CD4-positive, alpha-beta T cell treated with Interleukin-2 at 100 ng/mL for 4 hours (primary cell): ENCODE measurements around the gene GALR2.
"Not testable (repeated sequence)": the region's sequence is repeated elsewhere in the genome, so short reads cannot be mapped to it uniquely, and the experiment has no call there.

ENCODE experiments used
- DNase-seq: peaks from one replicate; pipeline ENCODE4 v3.0.0-alpha.2; 2020; ENCODE audit warnings: low spot score

GALR2 gene, protein sequence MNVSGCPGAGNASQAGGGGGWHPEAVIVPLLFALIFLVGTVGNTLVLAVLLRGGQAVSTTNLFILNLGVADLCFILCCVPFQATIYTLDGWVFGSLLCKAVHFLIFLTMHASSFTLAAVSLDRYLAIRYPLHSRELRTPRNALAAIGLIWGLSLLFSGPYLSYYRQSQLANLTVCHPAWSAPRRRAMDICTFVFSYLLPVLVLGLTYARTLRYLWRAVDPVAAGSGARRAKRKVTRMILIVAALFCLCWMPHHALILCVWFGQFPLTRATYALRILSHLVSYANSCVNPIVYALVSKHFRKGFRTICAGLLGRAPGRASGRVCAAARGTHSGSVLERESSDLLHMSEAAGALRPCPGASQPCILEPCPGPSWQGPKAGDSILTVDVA

DNA sequence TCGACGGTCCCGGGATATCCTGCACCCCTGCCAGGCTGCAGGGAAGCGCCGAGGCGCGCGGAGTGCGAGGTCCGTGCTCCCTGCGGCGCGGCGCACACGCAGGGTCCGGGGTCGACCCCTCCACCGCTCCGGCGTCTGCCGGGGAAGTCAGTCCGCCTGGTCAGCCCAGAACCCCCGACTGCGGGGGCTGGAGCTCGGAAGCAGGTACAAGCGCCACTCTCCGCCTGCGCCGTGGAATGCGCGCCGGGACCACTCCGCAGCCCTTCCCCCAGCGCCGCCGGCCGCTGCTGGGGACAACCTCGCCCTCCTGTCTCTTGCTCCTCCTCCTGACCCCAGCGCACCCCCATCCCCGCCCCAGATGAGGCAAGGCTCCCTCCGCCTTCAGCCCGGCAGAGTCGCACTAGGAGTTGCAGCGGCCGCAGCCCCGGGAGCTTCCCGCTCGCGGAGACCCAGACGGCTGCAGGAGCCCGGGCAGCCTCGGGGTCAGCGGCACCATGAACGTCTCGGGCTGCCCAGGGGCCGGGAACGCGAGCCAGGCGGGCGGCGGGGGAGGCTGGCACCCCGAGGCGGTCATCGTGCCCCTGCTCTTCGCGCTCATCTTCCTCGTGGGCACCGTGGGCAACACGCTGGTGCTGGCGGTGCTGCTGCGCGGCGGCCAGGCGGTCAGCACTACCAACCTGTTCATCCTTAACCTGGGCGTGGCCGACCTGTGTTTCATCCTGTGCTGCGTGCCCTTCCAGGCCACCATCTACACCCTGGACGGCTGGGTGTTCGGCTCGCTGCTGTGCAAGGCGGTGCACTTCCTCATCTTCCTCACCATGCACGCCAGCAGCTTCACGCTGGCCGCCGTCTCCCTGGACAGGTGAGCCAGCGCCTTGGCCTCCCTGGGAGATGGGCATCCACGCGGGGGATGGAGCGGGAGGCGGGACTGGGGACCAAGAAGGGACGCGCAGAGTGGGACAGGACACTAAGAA, at the start of gene GALR2:
Gene GALR2 (plus strand): TSS at position 392 of the 974 bp plus-strand sequence. CDS start 103 bp downstream, at position 495.
- DNase-seq: no peak

DNA sequence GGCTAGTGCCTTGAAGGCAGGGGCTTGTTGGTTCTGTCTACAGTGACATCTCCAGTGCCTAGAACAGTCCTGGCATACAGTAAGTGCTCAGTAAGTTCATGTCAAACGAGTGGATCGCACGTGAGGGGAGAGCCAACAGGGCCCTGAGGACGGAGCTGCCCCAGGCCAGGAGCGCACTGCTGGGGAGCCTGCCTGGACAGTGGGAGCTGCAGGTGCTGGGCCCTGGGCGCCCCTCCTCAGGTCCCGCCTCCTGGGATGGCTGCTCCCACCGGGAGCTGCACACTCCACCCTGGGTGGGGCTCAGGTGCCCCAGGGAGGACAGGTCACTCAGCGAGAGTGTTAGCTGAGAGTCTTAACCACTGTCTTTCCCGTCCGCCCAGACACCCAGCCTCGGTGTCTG, 49.3 kb upstream of the GALR2 start:
- DNase-seq: no peak

DNA sequence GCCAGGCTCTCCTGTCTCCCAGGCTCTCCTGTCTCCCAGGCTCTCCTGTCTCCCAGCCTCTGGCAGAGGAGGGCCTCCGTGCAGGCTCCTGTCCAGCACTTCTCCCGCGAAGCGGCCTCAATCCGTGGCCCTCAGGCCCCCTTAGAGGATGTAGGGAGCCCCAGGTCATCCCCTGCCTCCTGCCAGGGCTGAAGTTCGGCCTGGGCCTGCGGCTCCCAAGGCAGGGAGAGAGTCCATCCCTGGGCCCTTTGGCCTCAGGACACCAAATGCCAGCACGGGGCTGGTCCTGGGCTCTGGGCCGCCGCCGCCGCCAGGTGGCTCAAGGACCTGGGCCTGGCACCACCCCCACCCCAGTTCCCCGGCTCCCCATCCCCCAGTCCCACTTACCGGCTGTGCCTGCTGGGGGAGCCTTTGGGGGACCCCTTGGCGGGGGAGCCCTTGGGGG, 47.8 kb upstream of the GALR2 start:
- no peak for DNase-seq

- no peak for DNase-seq
These were observed 47.3 kb upstream of the GALR2 start, which contains the start of gene EVPL for GRCh38 chr17:76027159-76027839. TSS of gene EVPL (minus strand) at chr17:76027306. CDS start at chr17:76027198, 108 bp downstream.

DNA sequence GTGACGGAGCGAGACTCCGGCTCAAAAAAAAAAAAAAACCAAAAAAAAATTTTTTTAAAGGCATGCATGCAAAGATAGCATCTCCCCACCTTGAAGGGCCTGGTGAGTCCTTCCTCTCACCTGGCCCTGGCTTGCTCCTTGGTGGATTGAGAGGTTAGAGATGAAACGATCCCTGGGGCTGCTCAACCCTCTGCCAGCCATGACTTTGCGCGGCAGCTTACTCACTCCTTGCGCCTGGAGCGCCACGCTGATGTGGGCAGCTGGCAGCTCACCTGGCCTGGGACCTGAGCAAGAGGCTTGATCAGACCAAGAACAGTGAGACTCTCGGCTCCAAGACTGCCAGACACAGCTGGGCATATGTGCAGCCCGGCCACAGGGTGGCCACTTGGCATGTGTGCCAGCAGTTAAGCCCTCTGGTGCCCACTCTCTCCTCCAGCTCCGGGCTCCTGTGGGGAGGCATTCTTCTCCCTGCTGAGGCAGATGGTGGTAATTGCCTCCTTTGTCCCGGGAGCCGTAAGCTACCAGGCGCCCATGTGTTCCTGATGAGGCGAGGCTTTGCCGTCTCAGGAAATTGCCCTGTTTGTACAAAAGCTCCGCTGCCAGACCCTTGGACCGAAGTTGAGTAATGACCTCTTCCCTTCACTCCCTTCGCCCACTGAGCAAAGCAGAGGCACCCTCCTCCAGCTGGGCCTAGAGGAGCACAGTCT, 42.4 kb upstream of the GALR2 start:
- no peak for DNase-seq

DNA sequence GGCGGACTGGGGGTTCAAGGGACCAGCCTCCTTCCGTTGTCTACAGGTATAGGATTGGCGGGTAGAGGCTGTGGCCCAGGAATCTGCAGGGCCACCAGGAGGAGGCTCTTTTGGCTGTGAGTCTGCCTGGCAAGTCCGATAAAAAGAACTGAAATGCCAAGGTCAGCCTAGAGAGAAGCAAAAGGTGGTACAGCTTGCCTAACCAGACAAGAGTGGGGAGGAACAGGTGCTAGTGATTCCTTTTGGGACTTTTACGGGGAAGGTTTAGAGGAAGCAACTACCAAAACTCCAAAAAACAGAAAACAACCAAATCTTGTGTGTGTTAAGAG, 41.8 kb upstream of the GALR2 start:
- no peak for DNase-seq

- no peak for DNase-seq
These were observed 41.4 kb upstream of the GALR2 start for GRCh38 chr17:76033139-76033538.

DNA sequence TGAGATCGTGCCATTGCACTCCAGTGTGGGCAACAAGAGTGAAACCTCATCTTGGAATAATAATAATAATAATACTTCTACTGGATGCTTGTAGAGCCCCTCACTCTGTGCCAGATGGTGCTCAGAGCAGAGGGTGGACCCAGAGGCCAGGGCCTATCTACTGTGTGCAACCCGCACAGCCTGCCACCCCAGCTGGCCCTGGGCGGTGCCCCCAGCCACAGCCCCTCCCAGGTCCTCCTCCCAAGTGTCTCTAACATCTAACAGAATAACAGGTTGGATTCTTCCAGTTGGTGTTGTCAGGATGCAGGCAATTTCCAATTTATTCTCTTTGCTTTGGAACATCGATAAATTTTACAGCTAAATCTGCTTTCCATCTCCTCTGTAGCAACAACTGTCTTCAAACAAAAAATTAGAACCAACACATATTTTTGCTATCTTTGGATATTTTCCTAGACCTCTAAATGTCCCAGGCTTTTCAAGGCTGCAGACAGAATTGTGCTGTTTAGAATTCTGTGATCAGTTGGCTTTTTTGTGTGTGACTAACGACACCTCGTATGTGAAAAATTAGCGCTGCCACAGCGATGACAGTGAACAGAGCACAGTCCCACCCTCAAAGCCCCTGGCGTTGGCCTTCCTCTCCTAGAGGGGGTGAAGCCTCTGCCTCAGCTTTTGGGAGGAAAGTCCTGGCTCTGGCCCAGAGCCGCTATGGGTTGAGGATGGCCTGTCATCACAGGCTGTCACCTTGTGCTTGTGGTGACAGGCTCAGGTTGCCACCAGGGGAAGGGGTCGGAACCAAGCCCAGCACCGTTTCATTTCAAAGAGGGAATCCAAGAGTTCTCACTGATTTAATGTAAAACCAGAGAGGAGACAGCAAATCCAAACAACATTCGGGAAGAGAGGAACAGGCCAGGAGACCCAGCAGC, 39.9 kb upstream of the GALR2 start:
- DNase-seq: no peak

DNA sequence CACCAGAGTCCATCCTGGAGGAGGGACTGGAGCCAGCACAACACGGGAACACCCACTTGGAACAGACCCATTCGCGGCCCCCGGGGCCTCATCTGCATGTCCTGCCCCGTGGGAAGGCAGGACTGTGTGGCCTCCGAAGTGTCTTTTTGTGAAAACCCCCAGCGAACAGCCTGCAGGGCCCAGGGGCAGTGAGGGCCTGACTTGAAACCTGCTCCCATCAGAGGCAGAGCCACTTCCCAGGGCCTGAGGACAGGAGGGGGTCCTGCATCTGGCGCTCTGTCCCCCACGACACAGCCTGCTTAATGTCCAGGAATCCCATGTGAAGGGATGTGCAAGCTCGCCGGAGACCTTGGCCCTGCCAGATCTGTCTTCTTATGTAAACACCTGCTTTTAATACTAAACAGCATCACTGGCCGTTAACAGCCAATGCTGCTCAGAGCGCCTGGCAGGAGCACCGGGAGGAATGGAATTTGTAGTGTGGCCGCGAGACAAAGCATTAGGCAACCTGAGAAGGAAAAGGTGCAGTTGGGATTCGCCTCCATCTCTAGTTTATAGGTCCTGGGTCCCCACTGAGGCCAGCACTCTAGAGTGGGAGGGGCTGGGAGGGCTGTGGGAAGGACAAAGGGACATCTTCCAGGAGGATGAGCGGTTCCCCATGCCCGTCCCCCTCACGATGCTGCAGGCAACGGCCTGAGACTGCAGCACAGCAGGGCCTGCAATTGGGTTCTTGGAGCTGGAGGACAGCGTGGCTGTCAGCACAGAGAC, 37.9 kb upstream of the GALR2 start:
- no peak for DNase-seq

GRCh38 chr17:76038050-76038449, 36.5 kb upstream of the GALR2 start:
- DNase-seq: no peak

DNA sequence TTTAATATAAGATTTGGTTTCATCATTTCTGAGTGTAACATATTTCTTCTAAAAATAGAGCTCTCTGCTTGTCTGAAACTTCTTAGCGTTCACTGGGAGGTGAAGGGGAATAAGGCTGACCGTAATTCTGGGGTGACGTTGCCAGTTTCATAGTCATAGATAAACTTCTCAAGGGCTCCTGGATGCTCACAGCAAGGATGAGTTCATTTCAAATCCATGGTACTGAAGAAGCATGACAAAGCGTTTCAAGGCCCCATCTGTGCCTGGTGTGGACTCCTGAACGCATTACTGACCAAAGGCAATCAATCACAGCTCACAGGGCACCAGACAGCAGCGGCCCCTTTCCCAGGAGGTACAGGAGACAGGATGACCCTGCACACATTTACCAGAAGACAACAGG, 35.5 kb upstream of the GALR2 start:
- no peak for DNase-seq

DNA sequence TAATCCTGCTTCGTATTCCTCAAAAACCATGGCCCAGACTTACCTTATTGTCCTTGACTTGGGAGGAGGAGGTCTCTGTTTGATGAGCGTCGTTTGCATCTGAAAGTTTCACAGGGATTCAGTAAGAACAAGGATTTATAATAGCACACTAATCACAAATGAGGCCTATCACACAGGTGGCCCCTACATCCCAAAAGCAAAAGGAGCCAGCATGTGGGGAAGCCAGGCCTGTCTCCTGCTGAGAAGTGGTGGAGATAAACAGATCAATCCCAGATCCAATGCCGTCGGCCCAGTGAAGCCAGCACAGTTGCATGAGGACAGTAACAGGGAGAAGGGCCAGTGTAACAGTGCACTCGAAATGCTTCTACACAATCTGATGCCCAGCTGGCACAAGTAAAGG, 34.2 kb upstream of the GALR2 start:
- DNase-seq: no peak

- not testable (repeated sequence) for DNase-seq
These were observed 31.7 kb upstream of the GALR2 start for GRCh38 chr17:76042868-76043267.

DNA sequence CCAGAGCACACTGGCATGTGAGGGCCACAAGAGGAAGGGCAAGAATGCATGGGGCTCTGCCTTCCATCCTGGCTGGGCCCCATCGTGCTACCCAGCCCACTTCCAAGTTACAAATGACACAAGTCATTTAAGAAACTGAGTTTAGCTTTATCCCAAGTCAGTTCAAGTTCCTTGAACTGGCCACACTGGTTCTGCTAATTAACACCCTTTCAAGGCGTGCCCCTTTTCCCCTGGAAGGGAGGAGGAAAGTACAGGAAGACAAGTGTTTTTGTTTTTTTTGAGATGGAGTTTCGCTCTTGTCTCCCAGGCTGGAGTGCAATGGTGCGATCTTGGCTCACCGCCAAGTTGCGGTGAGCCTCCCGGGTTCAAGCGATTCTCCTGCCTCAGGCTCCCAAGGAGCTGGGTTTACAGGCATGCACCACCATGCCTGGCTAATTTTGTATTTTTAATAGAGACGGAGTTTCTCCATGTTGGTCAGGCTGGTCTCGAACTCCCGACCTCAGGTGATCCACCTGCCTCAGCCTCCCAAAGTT, 30.0 kb upstream of the GALR2 start:
- not testable (repeated sequence) for DNase-seq

DNA sequence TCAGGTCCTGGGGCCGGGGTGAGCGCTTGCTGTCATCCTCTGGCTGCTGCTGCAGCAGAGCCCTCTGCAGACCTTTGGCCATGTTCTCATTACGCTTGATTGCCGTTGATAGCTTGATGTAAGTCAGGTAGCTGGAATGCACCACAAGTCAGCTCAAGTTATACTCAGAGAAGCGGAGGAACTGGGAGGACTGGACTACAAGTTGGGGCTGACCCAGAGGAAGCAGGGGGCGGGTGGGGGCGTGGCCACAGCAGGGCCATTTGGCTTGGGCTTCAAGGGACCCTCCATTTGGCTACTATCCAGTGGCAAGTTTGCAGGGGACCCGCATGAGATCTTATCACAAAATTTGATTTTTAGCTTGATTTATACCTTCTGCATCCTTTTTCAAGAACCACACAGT, 28.5 kb upstream of the GALR2 start:
- no peak for DNase-seq

DNA sequence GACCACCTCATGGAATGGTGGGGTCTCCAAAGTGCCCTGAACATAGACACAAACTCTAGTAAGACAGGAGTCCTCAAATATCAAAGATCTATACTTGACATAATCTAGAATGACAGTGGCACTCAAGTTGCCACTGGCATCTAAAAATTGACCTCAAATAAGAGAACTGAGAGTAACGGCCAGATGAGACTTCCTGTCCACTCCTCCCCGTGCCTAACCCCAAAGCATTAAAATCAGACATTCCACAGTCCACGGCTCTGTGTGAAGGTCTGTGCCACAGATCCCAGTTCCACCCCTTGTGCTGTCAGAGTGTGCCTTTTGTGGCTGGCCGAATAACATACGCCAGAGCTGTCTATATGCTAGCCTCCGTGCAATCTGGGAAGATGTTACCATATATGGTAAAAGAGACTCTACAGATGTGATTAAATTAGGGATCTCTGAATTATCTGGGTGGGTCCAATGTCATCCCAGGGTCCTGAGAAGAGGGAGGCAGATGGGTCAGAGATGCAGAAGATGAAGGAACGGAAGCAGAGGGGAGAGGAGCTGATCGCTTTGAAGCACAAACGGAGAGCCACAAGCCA, 26.5 kb upstream of the GALR2 start:
- no peak for DNase-seq

GRCh38 chr17:76048711-76049110, 25.9 kb upstream of the GALR2 start:
- peak; percentile 32 for DNase-seq

DNA sequence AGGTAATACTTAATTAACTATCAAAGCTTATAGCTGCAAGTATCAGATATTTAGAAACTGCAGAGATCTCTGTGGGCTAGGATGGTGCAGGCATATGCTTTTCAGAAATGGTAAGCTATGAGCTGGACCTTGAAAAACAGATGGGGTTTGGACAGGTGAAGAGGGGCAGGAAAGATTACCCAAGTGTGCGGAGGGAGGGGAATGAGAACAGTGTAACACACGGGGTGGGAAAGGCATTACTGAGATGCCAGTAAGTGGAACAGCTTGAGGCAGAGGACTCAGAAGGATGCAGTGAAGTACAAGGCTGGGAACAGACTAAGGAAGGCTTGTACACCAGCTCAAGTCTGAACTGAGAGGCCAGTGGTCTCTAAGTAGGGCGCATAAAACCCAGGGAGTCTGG, 25.3 kb upstream of the GALR2 start:
- no peak for DNase-seq

GRCh38 chr17:76049836-76050537, 24.6 kb upstream of the GALR2 start:
- DNase-seq: no peak
